OCI-LY3 (cell line): ENCODE data around the gene FRYL.

Source experiments
- H2AFZ ChIP-seq: fragments of 200-600, 300-600 bp; shearing (Covaris generic); 2 replicates; pipeline ENCODE4 v1.6.0; 2014; ENCODE audit warnings: antibody characterized with exemption, low read depth, low read length
- H3K27ac ChIP-seq: fragments of 200-600, 300-600 bp; sonication (generic); 2 replicates; pipeline ENCODE4 v1.5.1; 2014; ENCODE audit warnings: mild to moderate bottlenecking, low read length, moderate library complexity, mixed read lengths
- H3K27me3 ChIP-seq: fragments of 200-600, 300-600 bp; sonication (generic); 2 replicates; pipeline ENCODE4 v1.6.1; 2014; ENCODE audit warnings: low read depth, low read length, mixed read lengths
- H3K36me3 ChIP-seq: fragments of 200-600, 300-600 bp; sonication (generic); replicated peaks from 2 replicates; pipeline ENCODE3; 2014; ENCODE audit warnings: low read depth, low read length, mixed read lengths
- H3K4me1 ChIP-seq: fragments of 300-600, 200-600 bp; sonication (generic); 2 replicates; pipeline ENCODE4 v1.6.1; 2014; ENCODE audit warnings: low read length, mixed read lengths
- H3K4me2 ChIP-seq: fragments of 200-600, 300-600 bp; sonication (generic); 2 replicates; pipeline ENCODE4 v1.6.1; 2014; ENCODE audit warnings: low read length, mixed read lengths
- H3K4me3 ChIP-seq: fragments of 300-600, 200-600 bp; sonication (generic); 2 replicates; pipeline ENCODE4 v1.5.1; 2014; ENCODE audit warnings: antibody characterized with exemption, mild to moderate bottlenecking, low read length, moderate library complexity
- H3K79me2 ChIP-seq: fragments of 300-600, 200-600 bp; shearing (Covaris generic); 2 replicates; pipeline ENCODE4 v1.6.1; 2014; ENCODE audit warnings: mild to moderate bottlenecking, low read length, mixed read lengths
- H3K9ac ChIP-seq: fragments of 300-600, 200-600 bp; shearing (Covaris generic); 2 replicates; pipeline ENCODE4 v1.6.0; 2014; ENCODE audit warnings: mild to moderate bottlenecking, low read length, moderate library complexity
- H3K9me3 ChIP-seq: fragments of 200-600, 300-600 bp; shearing (Covaris generic); 2 replicates; pipeline ENCODE4 v1.6.1; 2014; ENCODE audit warnings: low read length, mixed read lengths; ENCODE audit not compliant: insufficient read depth
- H4K20me1 ChIP-seq: fragments of 200-600, 300-600 bp; sonication (generic); 2 replicates; pipeline ENCODE4 v1.6.1; 2016; ENCODE audit warnings: low read length, mixed read lengths; ENCODE audit not compliant: insufficient read depth
- CTCF ChIP-seq: fragments of 200-600, 300-600 bp; sonication (generic); IDR thresholded peaks from 2 replicates; pipeline ENCODE4 v1.5.1; 2014; ENCODE audit warnings: antibody characterized with exemption, low read length, low read depth
- EZH2phosphoT487 ChIP-seq: fragments of 200-600 bp; shearing (Covaris generic); IDR thresholded peaks from 2 replicates; pipeline ENCODE4 v1.6.1; 2018; ENCODE audit warnings: antibody characterized with exemption, mixed run types, low read depth

FRYL gene

DNA sequence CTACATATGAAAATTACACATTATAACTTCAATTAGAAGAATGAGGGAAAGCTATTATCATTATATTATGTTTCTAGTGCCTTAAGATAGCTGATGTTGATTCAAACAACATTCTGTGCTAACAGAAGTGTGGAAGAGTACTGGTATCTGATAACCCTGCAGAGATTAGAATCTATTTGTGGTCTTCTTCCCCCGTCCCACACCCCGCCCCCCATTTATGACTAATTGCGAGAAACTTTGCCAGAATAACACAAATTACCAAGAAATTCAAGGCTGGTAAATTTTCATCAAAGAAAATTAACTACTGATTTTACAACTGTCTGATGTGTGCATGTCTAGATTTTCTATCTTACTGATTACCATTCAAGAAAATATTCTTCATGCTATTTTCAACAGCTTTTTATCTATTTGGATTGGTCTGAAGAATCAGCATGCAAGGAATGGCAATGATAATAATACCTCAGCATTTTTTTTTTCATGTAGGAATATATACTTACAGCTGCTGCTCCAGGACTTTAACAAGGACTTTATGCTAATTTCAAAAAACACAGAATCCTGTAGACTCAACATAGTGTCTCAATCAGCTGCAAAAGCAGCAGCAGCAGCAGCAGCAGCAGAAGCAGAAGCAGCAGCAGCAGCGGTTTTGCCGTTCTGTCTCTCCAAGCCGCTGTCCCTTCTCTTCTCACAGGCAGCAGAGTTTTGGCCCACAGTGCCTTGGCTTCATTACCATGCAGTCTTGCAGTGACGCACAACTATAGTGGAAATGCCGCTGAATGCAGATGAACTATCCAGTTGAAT lies 126.7 kb downstream of the FRYL start:
- no peak overlapping the region for H3K4me3 ChIP-seq
- H3K36me3 ChIP-seq, result no peaks in the 10 kb centered on the region
- peaks cover 7% of the 10 kb centered on the region for H3K4me1 ChIP-seq
- no peaks in the 10 kb centered on the region for H3K27me3 ChIP-seq
- no peak overlapping the region for H3K4me2 ChIP-seq
- no peaks in the 10 kb centered on the region for H3K79me2 ChIP-seq
- no peak for TF ChIP-seq CTCF
- no peak for TF ChIP-seq EZH2phosphoT487
- no peaks in the 10 kb centered on the region for H3K9me3 ChIP-seq
- H3K27ac ChIP-seq, result no peak overlapping the region
- H3K9ac ChIP-seq, result no peak overlapping the region
- H2AFZ ChIP-seq, result no peak overlapping the region
- peaks cover 9% of the 10 kb centered on the region; the same call in 1 of the 2 replicates for H4K20me1 ChIP-seq

DNA sequence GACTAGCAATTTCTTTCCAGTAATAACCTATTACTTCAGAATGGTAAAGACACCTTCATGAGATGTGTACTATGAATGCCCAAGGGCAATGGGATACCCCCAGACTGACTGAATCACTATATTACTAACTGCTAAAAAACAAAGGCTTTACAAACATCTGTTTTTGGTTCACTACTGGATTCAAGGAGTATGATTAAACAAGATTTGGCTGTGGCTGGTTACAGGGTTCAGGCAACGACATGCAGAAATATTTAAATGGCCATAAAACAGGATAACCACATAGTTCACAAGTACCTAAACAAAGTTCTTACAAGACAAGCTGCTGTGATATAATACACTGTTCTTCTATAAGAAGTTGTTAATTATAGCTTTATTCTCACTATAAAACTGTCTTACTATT lies 128.2 kb downstream of the FRYL start:
- Histone ChIP-seq H3K27me3 (no peaks in the 10 kb centered on the region), H3K36me3 (no peaks in the 10 kb centered on the region), H3K4me2 (no peak overlapping the region), H3K27ac (no peak overlapping the region), H3K4me3 (no peak overlapping the region), H3K9me3 (no peaks in the 10 kb centered on the region), H3K79me2 (no peaks in the 10 kb centered on the region), H4K20me1 (peaks cover 9% of the 10 kb centered on the region; the same call in 1 of the 2 replicates), H3K4me1 (peaks cover 7% of the 10 kb centered on the region), H2AFZ (no peak overlapping the region), H3K9ac (no peak overlapping the region)
- no peak for TF ChIP-seq EZH2phosphoT487
- TF ChIP-seq CTCF, result no peak

GRCh38 chr4:48649505-48649904 lies 130.6 kb downstream of the FRYL start:
- no peak overlapping the region for H3K4me2 ChIP-seq
- TF ChIP-seq EZH2phosphoT487 (no peak), CTCF (no peak)
- H3K9me3 ChIP-seq, result no peaks in the 10 kb centered on the region
- H3K27ac ChIP-seq, result no peak overlapping the region
- no peak overlapping the region for H2AFZ ChIP-seq
- no peaks in the 10 kb centered on the region for H3K36me3 ChIP-seq
- peaks cover 7% of the 10 kb centered on the region for H3K4me1 ChIP-seq
- peaks cover 4% of the 10 kb centered on the region; the same call in 1 of the 2 replicates for H3K79me2 ChIP-seq
- H3K27me3 ChIP-seq, result no peaks in the 10 kb centered on the region
- 0 out of 2 replicates have a peak, but pooled peaks cover 5% of the 10 kb centered on the region for H4K20me1 ChIP-seq
- no peak overlapping the region for H3K4me3 ChIP-seq
- no peak overlapping the region for H3K9ac ChIP-seq

GRCh38 chr4:48645225-48645794 lies 134.8 kb downstream of the FRYL start:
- Histone ChIP-seq H3K4me3 (no peak overlapping the region), H3K4me1 (no peaks in the 10 kb centered on the region), H3K27me3 (no peaks in the 10 kb centered on the region), H4K20me1 (0 out of 2 replicates have a peak, but pooled peaks cover 4% of the 10 kb centered on the region), H3K4me2 (no peak overlapping the region), H3K27ac (no peak overlapping the region), H3K9me3 (no peaks in the 10 kb centered on the region), H3K36me3 (no peaks in the 10 kb centered on the region), H3K79me2 (peaks cover 4% of the 10 kb centered on the region; the same call in 1 of the 2 replicates), H2AFZ (no peak overlapping the region), H3K9ac (no peak overlapping the region)
- no peak for TF ChIP-seq CTCF
- TF ChIP-seq EZH2phosphoT487, result no peak
